ENCODE results near the gene PCOLCE2.

- no peak for TF ChIP-seq CTCF (conservative IDR thresholded peaks at IDR 0.05)
- TF ChIP-seq ZFX (IDR thresholded peaks at IDR 0.05): no peak
Measured at GRCh38 chr3:142935963-142936362, 47.1 kb upstream of the PCOLCE2 start.
